ENCODE results near the gene BMP5. TPM values are rescaled to one million over a fixed set of nuclear protein-coding genes. Genes with fewer than 3 reads are reported as not detected.

BMP5 gene
- total and polyA plus RNA-seq, 10 of the 15 experiments (the other 5 are each of a cell fraction or from before 2014, with no cell fraction given) = not detected

GRCh38 chr6:55895972-55896730, 20.8 kb upstream of the BMP5 start:
- no peak overlapping the region for H3K4me3 ChIP-seq
- intact Hi-C loops (cut with micrococcal nuclease; ENCODE audit: unreplicated experiment) (no loop called here), in situ Hi-C loops (cut with MboI) (loop anchor here (25.0 kb wide), 1 partner anchor 609 kb away; no protein-coding TSS in a partner anchor)
- no TSS peak for BruUV-seq (replicated peaks)
- no peaks in the 10 kb centered on the region for H3K27me3 ChIP-seq (replicated peaks in 1 of 2; ENCODE audit: control insufficient read depth in 2 of 2, insufficient read depth in 2 of 2, low read length in 1 of 2)
- H3K27ac ChIP-seq (ENCODE audit: control insufficient read depth, insufficient read depth) = no peak overlapping the region
- RAD21 ChIA-PET (ENCODE audit: unreplicated experiment) = no interaction called here
- CTCF ChIA-PET = interaction anchor here (1.0 kb wide), 1 partner anchor 19 kb away, joined by 4 read pairs; no protein-coding TSS in a partner anchor
- SMC1A ChIA-PET (ENCODE audit: uncharacterized antibody, unreplicated experiment) = interaction anchor here (1.7 kb wide), 1 partner anchor 604 kb away, joined by 4 read pairs; no protein-coding TSS in a partner anchor
- H3K9me3 ChIP-seq (replicated peaks; ENCODE audit: control insufficient read depth, insufficient read depth, low read length) = no peaks in the 10 kb centered on the region
- H3K79me2 ChIP-seq (ENCODE audit: control insufficient read depth, insufficient read depth, low read length) = no peaks in the 10 kb centered on the region
- no peak overlapping the region for H3K4me2 ChIP-seq (ENCODE audit: control insufficient read depth, insufficient read depth)
- H3K36me3 ChIP-seq (ENCODE audit: control insufficient read depth in 2 of 2, insufficient read depth in 2 of 2, low read length in 1 of 2) = no peaks in the 10 kb centered on the region
- 15% methylated on average over 5 of the region's 5 CpGs for WGBS (ENCODE audit: insufficient coverage, insufficient replicate concordance, low lambda C conversion rate, missing lambda C conversion rate)
- FAIRE-seq (no peak), DNase-seq (ENCODE audit: low read depth, low spot score) (no peak), ATAC-seq (no peak)
- POLR2A ChIA-PET = no interaction called here
- H4K20me1 ChIP-seq (ENCODE audit: control insufficient read depth, insufficient read depth) = no peaks in the 10 kb centered on the region
- H3K4me1 ChIP-seq (ENCODE audit: control insufficient read depth, insufficient read depth, low read length) = no peaks in the 10 kb centered on the region
- H2AFZ ChIP-seq (ENCODE audit: control insufficient read depth, low read depth, low read length) = no peak overlapping the region
- no peak overlapping the region for H3K9ac ChIP-seq (ENCODE audit: control insufficient read depth, insufficient read depth, low read length)
- TF ChIP-seq STAT1 (conservative IDR thresholded peaks at IDR 0.05) (no peak), SPI1 (IDR thresholded peaks at IDR 0.05; ENCODE audit: borderline replicate concordance, insufficient read depth, low read depth, low read length) (no peak), KLF5 (IDR thresholded peaks at IDR 0.05; ENCODE audit: partially characterized antibody) (no peak), POU2F2 (IDR thresholded peaks at IDR 0.05; ENCODE audit: borderline replicate concordance, low read depth, low read length) (no peak), EED (IDR thresholded peaks at IDR 0.05; ENCODE audit: low read depth) (no peak), RELA (IDR thresholded peaks at IDR 0.05; ENCODE audit: borderline replicate concordance, partially characterized antibody) (no peak), ASH2L (IDR thresholded peaks at IDR 0.05; ENCODE audit: borderline replicate concordance, low read depth) (no peak)

Measured in GM12878 (cell line).